H1 (cell line): ENCODE measurements around the gene TBCA. TPM values are rescaled to one million over a fixed set of nuclear protein-coding genes. Genes with fewer than 3 reads are reported as not detected.
A peak's percentile ranks its signal among the peaks of the same experiment; 100 is the strongest.

Source experiments
- CTCF ChIA-PET: fragments of 300-600 bp; sonication (Branson Sonifier 250); formaldehyde crosslinking; loops from one replicate; lab custom pipeline; 2021; ENCODE audit not compliant: partially characterized antibody; lab: Charles Lee
- POLR2A ChIA-PET: fragments of 300-600 bp; sonication (Branson Sonifier 250); formaldehyde crosslinking; loops from one replicate; lab custom pipeline; 2021; ENCODE audit warnings: inconsistent platforms; ENCODE audit not compliant: partially characterized antibody; lab: Charles Lee
- DNase-seq, 2 experiments: peaks; one replicate each; pipeline versions ENCODE4 v3.0.0 to v3.0.0-alpha.2; 2010 to 2022; ENCODE audit warnings: low spot score in 2 of 2, low read depth in 1 of 2, mixed read lengths in 1 of 2
- FAIRE-seq: peaks from 2 replicates; lab custom pipeline; 2011; peaks lifted over from hg19 to GRCh38; lab: Jason Lieb, UNC
- H2AFZ ChIP-seq: 2 replicates; pipeline ENCODE4 v1.8.1; 2012; ENCODE audit warnings: low read length, inconsistent platforms
- H2AK5ac ChIP-seq: 2 replicates; pipeline ENCODE4 v1.6.1; 2013; ENCODE audit warnings: low read depth, low read length
- H2BK120ac ChIP-seq: replicated peaks from 2 replicates; pipeline ENCODE3; 2013; ENCODE audit warnings: low read depth, low read length, inconsistent platforms
- H2BK12ac ChIP-seq: 2 replicates; pipeline ENCODE4 v1.6.1; 2013; ENCODE audit warnings: low read depth, low read length
- H2BK15ac ChIP-seq: 2 replicates; pipeline ENCODE4 v1.6.1; 2013; ENCODE audit warnings: low read length
- H2BK20ac ChIP-seq: 2 replicates; pipeline ENCODE4 v1.6.1; 2013; ENCODE audit warnings: low read length
- H2BK5ac ChIP-seq: 2 replicates; pipeline ENCODE4 v1.6.1; 2013; ENCODE audit warnings: low read depth, low read length
- H3K14ac ChIP-seq: 2 replicates; pipeline ENCODE4 v1.6.1; 2013; ENCODE audit warnings: inconsistent platforms; ENCODE audit not compliant: insufficient read length
- H3K18ac ChIP-seq: 2 replicates; pipeline ENCODE4 v1.6.1; 2013; ENCODE audit warnings: low read length; ENCODE audit errors: extremely low read depth
- H3K23ac ChIP-seq: 2 replicates; pipeline ENCODE4 v1.6.1; 2013; ENCODE audit warnings: inconsistent platforms; ENCODE audit not compliant: insufficient read length
- H3K23me2 ChIP-seq: 2 replicates; pipeline ENCODE4 v1.6.1; 2013; ENCODE audit warnings: low read depth, low read length
- H3K27ac ChIP-seq: 2 replicates; pipeline ENCODE4 v1.6.1; 2011; ENCODE audit warnings: low read depth, low read length, inconsistent platforms
- H3K27me3 ChIP-seq, 4 experiments: replicated peaks in 1 of 4; 1 replicate in 1 of 4; 2 replicates in 3 of 4; pipeline versions ENCODE4 v1.6.1 to v1.8.1; 2011 to 2013; ENCODE audit warnings: low read length in 3 of 4, mild to moderate bottlenecking in 3 of 4, inconsistent platforms in 2 of 4, mixed read lengths in 2 of 4, moderate library complexity in 1 of 4; ENCODE audit not compliant: control insufficient read depth in 3 of 4, insufficient read depth in 3 of 4; ENCODE audit errors: extremely low read depth in 1 of 4
- H3K36me3 ChIP-seq, 4 experiments: 2 replicates each; pipeline versions ENCODE4 v1.6.1 to v1.8.1; 2011 to 2013; ENCODE audit warnings: mild to moderate bottlenecking in 4 of 4, low read length in 3 of 4, moderate library complexity in 2 of 4, control low read depth in 1 of 4, inconsistent platforms in 1 of 4; ENCODE audit not compliant: insufficient read depth in 4 of 4, control insufficient read depth in 2 of 4
- H3K4ac ChIP-seq: replicated peaks from 2 replicates; pipeline ENCODE3; 2013; ENCODE audit warnings: low read length, low read depth, mixed read lengths, inconsistent platforms; ENCODE audit not compliant: insufficient read length
- H3K4me1 ChIP-seq, 4 experiments: replicated peaks in 1 of 4; 1 replicate in 1 of 4; 2 replicates in 3 of 4; pipeline versions ENCODE4 v1.6.1 to v1.8.1; 2011 to 2013; ENCODE audit warnings: low read length in 3 of 4, inconsistent platforms in 2 of 4, mixed read lengths in 1 of 4; ENCODE audit not compliant: insufficient read depth in 4 of 4, control insufficient read depth in 3 of 4
- H3K4me2 ChIP-seq, 2 experiments: 2 replicates each; pipeline versions ENCODE4 v1.6.1 to v1.8.1; 2011 to 2013; ENCODE audit warnings: low read depth in 2 of 2, low read length in 2 of 2, control low read depth in 1 of 2, inconsistent platforms in 1 of 2, mild to moderate bottlenecking in 1 of 2; ENCODE audit not compliant: insufficient read depth in 1 of 2
- H3K4me3 ChIP-seq, 4 experiments: fragments of 200-600, 300-600 bp in 1 of 4; sonication (generic), shearing (Covaris generic), sonication (Bioruptor Twin) in 1 of 4; 2 replicates each; pipeline versions ENCODE4 v1.5.1 to v1.8.1; 2011 to 2016; ENCODE audit warnings: low read length in 4 of 4, low read depth in 3 of 4, control low read depth in 2 of 4, inconsistent platforms in 2 of 4, mild to moderate bottlenecking in 2 of 4, mixed read lengths in 1 of 4, moderate library complexity in 1 of 4; ENCODE audit not compliant: insufficient read depth in 2 of 4; ENCODE audit errors: extremely low read depth in 1 of 4
- H3K56ac ChIP-seq: replicated peaks from 2 replicates; pipeline ENCODE3; 2013; ENCODE audit warnings: low read depth, mild to moderate bottlenecking, mixed read lengths, low read length, inconsistent platforms; ENCODE audit not compliant: insufficient read length
- H3K79me1 ChIP-seq: 2 replicates; pipeline ENCODE4 v1.6.1; 2013; ENCODE audit warnings: low read depth, low read length, control low read depth
- H3K79me2 ChIP-seq, 2 experiments: 2 replicates each; pipeline versions ENCODE4 v1.6.1 to v1.8.1; 2012 to 2013; ENCODE audit warnings: low read length in 2 of 2, mild to moderate bottlenecking in 2 of 2, inconsistent platforms in 1 of 2; ENCODE audit not compliant: insufficient read depth in 2 of 2, control insufficient read depth in 1 of 2
- H3K9ac ChIP-seq, 4 experiments: replicated peaks in 1 of 4; 1 replicate in 1 of 4; 2 replicates in 3 of 4; pipeline versions ENCODE4 v1.6.1 to v1.8.1; 2011 to 2013; ENCODE audit warnings: low read depth in 3 of 4, low read length in 3 of 4, control low read depth in 2 of 4, mild to moderate bottlenecking in 2 of 4, moderate library complexity in 2 of 4, inconsistent platforms in 1 of 4; ENCODE audit errors: extremely low read depth in 1 of 4
- H3K9me3 ChIP-seq, 2 experiments: 2 replicates each; pipeline versions ENCODE4 v1.6.1 to v1.8.1; 2012 to 2013; ENCODE audit warnings: mild to moderate bottlenecking in 2 of 2, moderate library complexity in 2 of 2, control low read depth in 1 of 2, inconsistent platforms in 1 of 2, low read depth in 1 of 2, low read length in 1 of 2, mixed read lengths in 1 of 2; ENCODE audit not compliant: insufficient read depth in 2 of 2
- H4K20me1 ChIP-seq, 2 experiments: replicated peaks in 1 of 2; 2 replicates each; pipeline versions ENCODE3 to v1.8.1; 2011 to 2013; ENCODE audit warnings: inconsistent platforms in 2 of 2, low read length in 2 of 2, mild to moderate bottlenecking in 1 of 2; ENCODE audit not compliant: insufficient read depth in 2 of 2, control insufficient read depth in 1 of 2
- H4K5ac ChIP-seq: 2 replicates; pipeline ENCODE4 v1.6.1; 2013; ENCODE audit warnings: low read length, low read depth, mixed read lengths, inconsistent platforms; ENCODE audit not compliant: insufficient read length
- H4K8ac ChIP-seq: 2 replicates; pipeline ENCODE4 v1.8.0; 2013; ENCODE audit warnings: mild to moderate bottlenecking, moderate library complexity, low read length, inconsistent platforms; ENCODE audit not compliant: insufficient read depth; ENCODE audit errors: extremely low read depth
- H4K91ac ChIP-seq: replicated peaks from 2 replicates; pipeline ENCODE3; 2013; ENCODE audit warnings: low read length, mixed read lengths, inconsistent platforms; ENCODE audit not compliant: insufficient read length
- BCL11A ChIP-seq, 2 experiments: IDR thresholded peaks; one replicate each; pipeline ENCODE4 v1.6.1; 2011; ENCODE audit warnings: low read depth in 2 of 2, low read length in 2 of 2, mild to moderate bottlenecking in 2 of 2
- POLR2A ChIP-seq, 2 experiments: IDR thresholded peaks; 1 replicate in 1 of 2; 2 replicates in 1 of 2; pipeline ENCODE4 v1.6.1; 2011; ENCODE audit warnings: low read depth in 2 of 2, low read length in 2 of 2, mild to moderate bottlenecking in 2 of 2; ENCODE audit errors: control extremely low read depth in 1 of 2
- SAP30 ChIP-seq: fragments of 300-600 bp; sonication (generic); IDR thresholded peaks from 2 replicates; pipeline ENCODE4 v1.7.1; 2012; ENCODE audit warnings: low read length, moderate library complexity, mild to moderate bottlenecking, inconsistent platforms; ENCODE audit not compliant: insufficient read depth, insufficient replicate concordance
- SIX5 ChIP-seq: IDR thresholded peaks from 2 replicates; pipeline ENCODE4 v1.6.1; 2011; ENCODE audit warnings: mild to moderate bottlenecking, low read depth, low read length
- SP1 ChIP-seq: IDR thresholded peaks from 2 replicates; pipeline ENCODE4 v1.6.1; 2011; ENCODE audit warnings: low read depth, low read length
- polyA plus RNA-seq, 7 experiments: library from polyadenylated mRNA; depleted of rRNA in 3 of 7; stranded (reverse) in 5 of 7; unstranded in 2 of 7; fragments of >200 nt in 5 of 7; fragments of 200-250 nt in 2 of 7; gene quantifications; 1 replicate in 5 of 7; 2 replicates in 1 of 7; 4 replicates in 1 of 7; pipeline versions ENCODE4 v1.2.1 to v1.2.3, GENCODE V29; 2011 to 2013; ENCODE audit warnings: missing spikeins in 2 of 7, mixed read lengths in 2 of 7
- total RNA-seq: library from RNA; stranded (reverse); fragmentation: NEBNext Ultra II Directional; extraction: Animal tissue kit (Norgen Biotek cat#: 25700); gene quantifications from 2 replicates; pipeline ENCODE4 v1.2.1, GENCODE V29; 2021

The TBCA gene
- total and polyA plus RNA-seq, 2 of the 8 experiments (the other 6 are each of a cell fraction or from before 2014, with no cell fraction given) = 55.7 to 320 TPM

- FAIRE-seq = no peak
- H3K36me3 ChIP-seq = peaks cover 0 to 12% (median 4%) of the 10 kb centered on the region in 4 experiments; a peak in 2 of 8 replicates
- peak overlapping the region in 1 of 2 experiments; percentile 76; a peak in 1 of 4 replicates for H3K4me2 ChIP-seq
- H2BK12ac ChIP-seq = no peak overlapping the region
- no peak overlapping the region for H3K56ac ChIP-seq
- no peak overlapping the region for H3K18ac ChIP-seq
- H4K91ac ChIP-seq = no peak overlapping the region
- POLR2A ChIA-PET = interaction anchor here (1.1 to 1.4 kb wide), 2 partner anchors 10 to 21 kb away, joined by 3 to 4 read pairs; no protein-coding TSS in a partner anchor
- no peak overlapping the region for H4K5ac ChIP-seq
- H2BK120ac ChIP-seq = no peak overlapping the region
- no peaks in the 10 kb centered on the region for H3K9me3 ChIP-seq
- CTCF ChIA-PET = no interaction called here
- no peak overlapping the region for H3K23ac ChIP-seq
- H2BK5ac ChIP-seq = no peak overlapping the region
- no peak overlapping the region for H3K14ac ChIP-seq
- no peaks in the 10 kb centered on the region for H3K23me2 ChIP-seq
- H3K27ac ChIP-seq = no peak overlapping the region
- no peak overlapping the region for H3K4ac ChIP-seq
- peaks cover 12 to 15% of the 10 kb centered on the region in 2 experiments for H4K20me1 ChIP-seq
- peaks cover 0 to 18% (median 9%) of the 10 kb centered on the region in 4 experiments; a peak in 4 of 7 replicates for H3K4me1 ChIP-seq
- peak overlapping the region in 1 of 4 experiments; percentile 86; a peak in 1 of 8 replicates for H3K4me3 ChIP-seq
- peaks cover 3% of the 10 kb centered on the region; the same call in 1 of the 2 replicates for H3K79me1 ChIP-seq
- H4K8ac ChIP-seq = no peak overlapping the region
- H3K79me2 ChIP-seq = peaks cover 13 to 79% of the 10 kb centered on the region in 2 experiments
- no peak for DNase-seq
- no peak overlapping the region for H2AK5ac ChIP-seq
- H2AFZ ChIP-seq = no peak overlapping the region
- H3K9ac ChIP-seq = no peak overlapping the region
- no peak overlapping the region for H2BK15ac ChIP-seq
- peaks cover 0 to 1% (median 0%) of the 10 kb centered on the region in 4 experiments; a peak in 1 of 7 replicates for H3K27me3 ChIP-seq
- no peak overlapping the region for H2BK20ac ChIP-seq
- TF ChIP-seq SIX5 = no peak
- no peak for TF ChIP-seq SP1
- no peak for TF ChIP-seq POLR2A (IDR thresholded peaks at IDR 0.05; ENCODE audit: control extremely low read depth in 1 of 2, low read depth in 2 of 2, low read length in 2 of 2)
- no peak for TF ChIP-seq BCL11A (IDR thresholded peaks at IDR 0.05; ENCODE audit: low read depth in 2 of 2, low read length in 2 of 2)
- TF ChIP-seq SAP30 = no peak
Observed at GRCh38 chr5:77772729-77773128, 3.4 kb downstream of the TBCA start.
